A549 (cell line): ENCODE data around the gene CS. TPM values are rescaled to one million over a fixed set of nuclear protein-coding genes. Genes with fewer than 3 reads are reported as not detected.

Experiments
- ATAC-seq, 2 experiments: fragments of 200-7000 bp in 1 of 2; fragments of >200 bp in 1 of 2; cut with Nextera tagmentation in 1 of 2; cut with Tn5 transposase in 1 of 2; 3 replicates each; pipeline versions ENCODE4 v1.8.0 to v1.9.1; 2018 to 2020; ENCODE audit warnings: mild to moderate bottlenecking in 1 of 2, moderate library complexity in 1 of 2
- CTCF ChIA-PET: fragments of 300-600 bp; sonication (Branson Sonifier 250); formaldehyde crosslinking; extraction: SDS; loops from one replicate; lab custom pipeline; 2021; ENCODE audit warnings: antibody characterized with exemption, inconsistent platforms; lab: Yijun Ruan, JAX
- POLR2A ChIA-PET: fragments of 350-600 bp; formaldehyde crosslinking; extraction: SDS; loops from one replicate; lab custom pipeline; 2021; ENCODE audit warnings: antibody characterized with exemption, inconsistent platforms; lab: Yijun Ruan, JAX
- DNase-seq, 2 experiments: peaks; one replicate each; pipeline versions ENCODE4 v3.0.0 to v3.0.0-alpha.2; 2011 to 2016; ENCODE audit warnings: low read depth in 1 of 2, low spot score in 1 of 2
- FAIRE-seq: peaks from 2 replicates; lab custom pipeline; 2011; peaks lifted over from hg19 to GRCh38; lab: Jason Lieb, UNC
- H3K27ac ChIP-seq, 2 experiments: fragments of >200 bp; sonication (Bioruptor Twin); formaldehyde crosslinking; 3 replicates each; pipeline ENCODE4 v1.5.1; 2016 to 2017
- H3K4me1 ChIP-seq: fragments of >200 bp; sonication (Bioruptor Twin); formaldehyde crosslinking; 3 replicates; pipeline ENCODE4 v1.6.1; 2016
- H3K4me2 ChIP-seq: fragments of >200 bp; sonication (Bioruptor Twin); formaldehyde crosslinking; 3 replicates; pipeline ENCODE4 v1.6.1; 2016
- H3K4me3 ChIP-seq: fragments of >200 bp; sonication (Bioruptor Twin); formaldehyde crosslinking; 3 replicates; pipeline ENCODE4 v1.5.1; 2016
- H3K9me3 ChIP-seq: fragments of >200 bp; sonication (Bioruptor Twin); formaldehyde crosslinking; 3 replicates; pipeline ENCODE4 v1.6.1; 2016
- CBX8 ChIP-seq: fragments of 200-600 bp; sonication (generic); IDR thresholded peaks from 2 replicates; pipeline ENCODE4 v1.6.1; 2016
- CEBPB ChIP-seq, 2 experiments: fragments of >200 bp in 1 of 2; sonication (Bioruptor Twin) in 1 of 2; formaldehyde crosslinking in 1 of 2; IDR thresholded peaks; 2 replicates each; pipeline ENCODE4 v1.6.1; 2012 to 2016
- CTCF ChIP-seq: fragments of >200 bp; sonication (Bioruptor Twin); formaldehyde crosslinking; IDR thresholded peaks from 3 replicates; pipeline ENCODE4 v1.5.1; 2016
- ESRRA ChIP-seq: fragments of 150-350 bp; IDR thresholded peaks from 2 replicates; pipeline ENCODE4 v1.6.1; 2014; ENCODE audit warnings: mild to moderate bottlenecking, low read length, borderline replicate concordance
- FOSL2 ChIP-seq, 2 experiments: fragments of 450-650 bp in 1 of 2; fragments of >200 bp in 1 of 2; sonication (Bioruptor Twin) in 1 of 2; formaldehyde crosslinking; IDR thresholded peaks; 2 replicates each; pipeline versions ENCODE4 v1.5.0 to v1.6.1; 2016 to 2020; ENCODE audit warnings: mild to moderate bottlenecking in 1 of 2, moderate library complexity in 1 of 2
- FOXS1 ChIP-seq: fragments of 250-450 bp; sonication (Bioruptor Pico); IDR thresholded peaks from 2 replicates; pipeline ENCODE4 v1.5.0; 2020; ENCODE audit warnings: mild to moderate bottlenecking, moderate library complexity
- HEYL ChIP-seq: fragments of 250-450 bp; sonication (Bioruptor Pico); IDR thresholded peaks from 2 replicates; pipeline ENCODE4 v1.8.0; 2021; ENCODE audit warnings: mild to moderate bottlenecking, moderate library complexity
- HOXA7 ChIP-seq: fragments of 250-450 bp; sonication (Bioruptor Pico); IDR thresholded peaks from 2 replicates; pipeline ENCODE4 v1.5.0; 2020; ENCODE audit warnings: mild to moderate bottlenecking, moderate library complexity
- HOXB13 ChIP-seq: fragments of 250-450 bp; sonication (Bioruptor Pico); IDR thresholded peaks from 2 replicates; pipeline ENCODE4 v1.5.0; 2020; ENCODE audit warnings: low read depth, mild to moderate bottlenecking, moderate library complexity
- JUN ChIP-seq, 2 experiments: fragments of >200 bp; sonication (Bioruptor Twin); formaldehyde crosslinking; IDR thresholded peaks; 2 replicates in 1 of 2; 3 replicates in 1 of 2; pipeline ENCODE4 v1.6.1; 2016 to 2017
- JUNB ChIP-seq: fragments of >200 bp; sonication (Bioruptor Twin); formaldehyde crosslinking; IDR thresholded peaks from 2 replicates; pipeline ENCODE4 v1.6.1; 2016
- MAZ ChIP-seq: fragments of 150-350 bp; IDR thresholded peaks from 2 replicates; pipeline ENCODE4 v1.6.1; 2014; ENCODE audit warnings: antibody characterized with exemption, low read depth, low read length, borderline replicate concordance
- PHF8 ChIP-seq: fragments of 200-600 bp; sonication (generic); IDR thresholded peaks from 2 replicates; pipeline ENCODE4 v1.6.1; 2016; ENCODE audit warnings: low read depth, mild to moderate bottlenecking, antibody characterized with exemption, moderate library complexity, borderline replicate concordance
- POLR2AphosphoS2 ChIP-seq: conservative IDR thresholded peaks from 2 replicates; pipeline ENCODE4 v1.6.1; 2012; ENCODE audit warnings: low read length, improper control_type of control experiment, inconsistent platforms
- RARB ChIP-seq: fragments of 250-450 bp; sonication (Bioruptor Pico); IDR thresholded peaks from 2 replicates; pipeline ENCODE4 v1.8.0; 2021; ENCODE audit warnings: mild to moderate bottlenecking, moderate library complexity
- RNF2 ChIP-seq: fragments of 200-600 bp; sonication (generic); IDR thresholded peaks from 2 replicates; pipeline ENCODE4 v1.6.1; 2016; ENCODE audit warnings: low read depth, mild to moderate bottlenecking, antibody characterized with exemption, moderate library complexity, borderline replicate concordance
- SREBF2 ChIP-seq: fragments of 450-650 bp; IDR thresholded peaks from 2 replicates; pipeline ENCODE4 v1.6.1; 2014; ENCODE audit warnings: mild to moderate bottlenecking, moderate library complexity
- TFCP2L1 ChIP-seq: fragments of 250-450 bp; sonication (Bioruptor Pico); IDR thresholded peaks from 2 replicates; pipeline ENCODE4 v1.5.0; 2021; ENCODE audit warnings: mild to moderate bottlenecking
- TP53 ChIP-seq: fragments of 250-450 bp; sonication (Bioruptor Pico); IDR thresholded peaks from 2 replicates; pipeline ENCODE4 v1.5.0; 2021; ENCODE audit warnings: mild to moderate bottlenecking, moderate library complexity
- ZC3H11A ChIP-seq: fragments of 450-650 bp; IDR thresholded peaks from 2 replicates; pipeline ENCODE4 v1.6.1; 2014; ENCODE audit warnings: antibody characterized with exemption, mild to moderate bottlenecking
- ZSCAN20 ChIP-seq: fragments of 250-450 bp; sonication (Bioruptor Pico); IDR thresholded peaks from 2 replicates; pipeline ENCODE4 v1.8.0; 2022; ENCODE audit warnings: mild to moderate bottlenecking, moderate library complexity
- WGBS: methylation state at CpG from one replicate; pipeline ENCODE4 v1.1.6; 2017; ENCODE audit errors: missing lambda C conversion rate; 5-methylcytosine and 5-hydroxymethylcytosine counted together
- polyA plus RNA-seq, 4 experiments: library from polyadenylated mRNA; depleted of rRNA in 3 of 4; stranded (reverse); fragments of >200 nt; fragmentation: RNase III in 1 of 4; extraction: RNeasy Plus Mini Kit Qiagen cat#74134 plus additional on column Dnase treatment in 1 of 4; gene quantifications; 2 replicates in 3 of 4; 3 replicates in 1 of 4; pipeline ENCODE4 v1.2.3, GENCODE V29; 2011 to 2017
- TF ChIP-seq, protein P1 (sequence below): IDR thresholded peaks from 2 replicates; pipeline ENCODE4 v1.6.1; 2012; ENCODE audit warnings: low read depth, borderline replicate concordance
- TF ChIP-seq, protein P2 (sequence below): fragments of >200 bp; sonication (Bioruptor Twin); formaldehyde crosslinking; IDR thresholded peaks from 3 replicates; pipeline ENCODE4 v1.6.1; 2016
- TF ChIP-seq, protein P3 (sequence below): fragments of >200 bp; sonication (Bioruptor Twin); formaldehyde crosslinking; IDR thresholded peaks from 2 replicates; pipeline ENCODE4 v1.6.1; 2016
- TF ChIP-seq, protein P4 (sequence below): fragments of 200-600 bp; sonication (generic); IDR thresholded peaks from 2 replicates; pipeline ENCODE4 v1.6.1; 2016; ENCODE audit warnings: antibody characterized with exemption, mild to moderate bottlenecking, moderate library complexity

The CS gene
- polyA plus RNA-seq, 2 of the 4 experiments (the other 2 are of a cell fraction), result 146 to 223 TPM

GRCh38 chr12:56257071-56257470 lies 43.1 kb downstream of the CS start:
- Histone ChIP-seq H3K4me3 (peak overlapping the region; percentile 94), H3K4me1 (peaks cover 40% of the 10 kb centered on the region), H3K4me2 (peak overlapping the region; percentile 79), H3K9me3 (no peaks in the 10 kb centered on the region), H3K27ac (peak overlapping the region; percentile 92 to 97)
- 48% methylated on average over 8 of the region's 8 CpGs for WGBS
- no peak for ATAC-seq
- DNase-seq, result no peak
- CTCF ChIA-PET, result interaction anchor here (1.0 to 14.6 kb wide), 17 partner anchors 9 to 518 kb away, joined by 3 to 146 read pairs (median 15); partner anchors contain the start of genes COQ10A, RNF41, SMARCC2 and ZC3H10
- no peak for FAIRE-seq
- POLR2A ChIA-PET, result interaction anchor here (1.5 to 2.7 kb wide), 3 partner anchors 10 to 43 kb away, joined by 3 to 21 read pairs (median 16); partner anchors contain the start of genes COQ10A, CS and RNF41
- no peak for TF ChIP-seq HOXA7
- no peak for TF ChIP-seq ZC3H11A
- TF ChIP-seq FOSL2 (IDR thresholded peaks at IDR 0.05), result no peak
- no peak for TF ChIP-seq FOSL2 (CRISPR knock-in tag; IDR thresholded peaks at IDR 0.05)
- TF ChIP-seq, protein P1, sequence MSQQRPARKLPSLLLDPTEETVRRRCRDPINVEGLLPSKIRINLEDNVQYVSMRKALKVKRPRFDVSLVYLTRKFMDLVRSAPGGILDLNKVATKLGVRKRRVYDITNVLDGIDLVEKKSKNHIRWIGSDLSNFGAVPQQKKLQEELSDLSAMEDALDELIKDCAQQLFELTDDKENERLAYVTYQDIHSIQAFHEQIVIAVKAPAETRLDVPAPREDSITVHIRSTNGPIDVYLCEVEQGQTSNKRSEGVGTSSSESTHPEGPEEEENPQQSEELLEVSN, result no peak
- no peak for TF ChIP-seq JUN (IDR thresholded peaks at IDR 0.05)
- TF ChIP-seq RNF2, result no peak
- TF ChIP-seq, protein P2, sequence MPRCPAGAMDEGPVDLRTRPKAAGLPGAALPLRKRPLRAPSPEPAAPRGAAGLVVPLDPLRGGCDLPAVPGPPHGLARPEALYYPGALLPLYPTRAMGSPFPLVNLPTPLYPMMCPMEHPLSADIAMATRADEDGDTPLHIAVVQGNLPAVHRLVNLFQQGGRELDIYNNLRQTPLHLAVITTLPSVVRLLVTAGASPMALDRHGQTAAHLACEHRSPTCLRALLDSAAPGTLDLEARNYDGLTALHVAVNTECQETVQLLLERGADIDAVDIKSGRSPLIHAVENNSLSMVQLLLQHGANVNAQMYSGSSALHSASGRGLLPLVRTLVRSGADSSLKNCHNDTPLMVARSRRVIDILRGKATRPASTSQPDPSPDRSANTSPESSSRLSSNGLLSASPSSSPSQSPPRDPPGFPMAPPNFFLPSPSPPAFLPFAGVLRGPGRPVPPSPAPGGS, result no peak
- TF ChIP-seq TP53 (CRISPR knock-in tag), result no peak
- TF ChIP-seq RARB (CRISPR knock-in tag), result no peak
- no peak for TF ChIP-seq ZSCAN20 (CRISPR knock-in tag)
- no peak for TF ChIP-seq MAZ
- TF ChIP-seq, protein P3, sequence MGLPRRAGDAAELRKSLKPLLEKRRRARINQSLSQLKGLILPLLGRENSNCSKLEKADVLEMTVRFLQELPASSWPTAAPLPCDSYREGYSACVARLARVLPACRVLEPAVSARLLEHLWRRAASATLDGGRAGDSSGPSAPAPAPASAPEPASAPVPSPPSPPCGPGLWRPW, result no peak
- no peak for TF ChIP-seq JUNB

DNA sequence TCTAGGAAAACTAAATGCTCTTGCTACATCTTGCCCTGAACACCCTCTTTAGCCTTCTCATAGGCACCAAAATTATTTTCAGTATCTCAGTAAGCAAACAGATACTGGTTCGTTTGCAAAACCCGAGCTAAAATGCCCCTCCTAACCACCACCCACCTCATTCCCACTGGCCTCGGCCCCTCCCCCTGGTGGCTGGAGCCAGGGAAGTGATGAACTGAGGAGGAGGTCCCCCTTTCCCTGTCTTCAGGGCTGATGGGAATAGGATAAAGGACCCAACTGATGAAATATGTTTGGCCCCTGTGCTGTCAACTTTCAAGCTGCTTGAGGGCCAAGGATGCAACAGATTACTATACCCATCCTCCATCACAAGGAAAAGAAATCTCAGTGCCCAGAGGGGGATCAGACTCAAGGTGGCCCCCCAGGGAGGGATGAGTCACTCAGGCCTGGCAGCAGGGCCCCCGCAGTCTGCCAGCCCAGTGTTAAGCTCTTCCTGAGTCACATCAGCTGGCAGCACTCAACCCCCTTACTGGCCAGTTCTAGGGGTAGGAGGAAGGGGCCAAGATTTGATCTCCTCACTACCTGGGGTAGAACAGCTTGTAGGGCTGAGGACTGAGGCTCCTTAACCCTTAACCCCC lies 43.7 kb downstream of the CS start:
- no peak for FAIRE-seq
- Histone ChIP-seq H3K4me3 (peak overlapping the region; percentile 94; the same call in 2 of the 3 replicates), H3K9me3 (no peaks in the 10 kb centered on the region), H3K4me1 (peaks cover 34% of the 10 kb centered on the region), H3K27ac (peak overlapping the region; percentile 92 to 97; a peak in 4 of 6 replicates), H3K4me2 (peak overlapping the region; percentile 79)
- ChIA-PET POLR2A (interaction anchor here (2.7 kb wide), 1 partner anchor 10 kb away, joined by 16 read pairs; the partner anchor contains the start of gene COQ10A), CTCF (interaction anchor here (1.0 to 14.6 kb wide), 14 partner anchors 9 to 517 kb away, joined by 3 to 146 read pairs (median 17); partner anchors contain the start of genes COQ10A, SMARCC2 and ZC3H10)
- no peak for TF ChIP-seq POLR2AphosphoS2
- TF ChIP-seq ESRRA, result no peak
- no peak for TF ChIP-seq JUNB
- no peak for TF ChIP-seq TFCP2L1 (CRISPR knock-in tag)
- TF ChIP-seq ZC3H11A, result no peak
- no peak for TF ChIP-seq SREBF2
- no peak for TF ChIP-seq CBX8
- TF ChIP-seq CTCF, result no peak
- TF ChIP-seq HEYL (CRISPR knock-in tag), result no peak
- TF ChIP-seq, protein P4, sequence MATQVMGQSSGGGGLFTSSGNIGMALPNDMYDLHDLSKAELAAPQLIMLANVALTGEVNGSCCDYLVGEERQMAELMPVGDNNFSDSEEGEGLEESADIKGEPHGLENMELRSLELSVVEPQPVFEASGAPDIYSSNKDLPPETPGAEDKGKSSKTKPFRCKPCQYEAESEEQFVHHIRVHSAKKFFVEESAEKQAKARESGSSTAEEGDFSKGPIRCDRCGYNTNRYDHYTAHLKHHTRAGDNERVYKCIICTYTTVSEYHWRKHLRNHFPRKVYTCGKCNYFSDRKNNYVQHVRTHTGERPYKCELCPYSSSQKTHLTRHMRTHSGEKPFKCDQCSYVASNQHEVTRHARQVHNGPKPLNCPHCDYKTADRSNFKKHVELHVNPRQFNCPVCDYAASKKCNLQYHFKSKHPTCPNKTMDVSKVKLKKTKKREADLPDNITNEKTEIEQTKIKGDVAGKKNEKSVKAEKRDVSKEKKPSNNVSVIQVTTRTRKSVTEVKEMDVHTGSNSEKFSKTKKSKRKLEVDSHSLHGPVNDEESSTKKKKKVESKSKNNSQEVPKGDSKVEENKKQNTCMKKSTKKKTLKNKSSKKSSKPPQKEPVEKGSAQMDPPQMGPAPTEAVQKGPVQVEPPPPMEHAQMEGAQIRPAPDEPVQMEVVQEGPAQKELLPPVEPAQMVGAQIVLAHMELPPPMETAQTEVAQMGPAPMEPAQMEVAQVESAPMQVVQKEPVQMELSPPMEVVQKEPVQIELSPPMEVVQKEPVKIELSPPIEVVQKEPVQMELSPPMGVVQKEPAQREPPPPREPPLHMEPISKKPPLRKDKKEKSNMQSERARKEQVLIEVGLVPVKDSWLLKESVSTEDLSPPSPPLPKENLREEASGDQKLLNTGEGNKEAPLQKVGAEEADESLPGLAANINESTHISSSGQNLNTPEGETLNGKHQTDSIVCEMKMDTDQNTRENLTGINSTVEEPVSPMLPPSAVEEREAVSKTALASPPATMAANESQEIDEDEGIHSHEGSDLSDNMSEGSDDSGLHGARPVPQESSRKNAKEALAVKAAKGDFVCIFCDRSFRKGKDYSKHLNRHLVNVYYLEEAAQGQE, result no peak
- TF ChIP-seq PHF8, result no peak
- TF ChIP-seq, protein P1, result no peak
- no peak for TF ChIP-seq HOXB13 (CRISPR knock-in tag)
- no peak for TF ChIP-seq CEBPB (IDR thresholded peaks at IDR 0.05)
- TF ChIP-seq FOXS1, result no peak
- DNase-seq, result no peak
- 34% methylated on average over 3 of the region's 4 CpGs for WGBS
- no peak for ATAC-seq
